ENCODE measurements around the gene TMEM223. TPM values are rescaled to one million over a fixed set of nuclear protein-coding genes. Genes with fewer than 3 reads are reported as not detected.
A peak's percentile ranks its signal among the peaks of the same experiment; 100 is the strongest.

Gene TMEM223
- total and polyA plus RNA-seq, 9 of the 15 experiments (the other 6 are each of a cell fraction or from before 2014, with no cell fraction given): 5.9 to 34.5 (median 19.6) TPM

GRCh38 chr11:62831520-62832335, 39.9 kb upstream of the TMEM223 start, which contains the start of gene STX5 (continued):
- TF ChIP-seq ZBTB34 (CRISPR knock-in tag; IDR thresholded peaks at IDR 0.05) (no peak), HNRNPL (IDR thresholded peaks at IDR 0.05; ENCODE audit: low read depth, low read length) (no peak), ZSCAN32 (CRISPR knock-in tag; IDR thresholded peaks at IDR 0.05) (no peak), ZNF57 (CRISPR knock-in tag; IDR thresholded peaks at IDR 0.05) (no peak), SP1 (CRISPR knock-in tag; IDR thresholded peaks at IDR 0.05) (peak; percentile 96), COPS2 (conservative IDR thresholded peaks at IDR 0.05) (no peak), ZNF512 (tag; IDR thresholded peaks at IDR 0.05) (no peak), SMARCB1 (IDR thresholded peaks at IDR 0.05; ENCODE audit: insufficient read length, low read depth) (no peak), ZBTB43 (CRISPR knock-in tag; IDR thresholded peaks at IDR 0.05) (0 out of 2 replicates have a peak, but pooled peaks have one; percentile 66), SLC30A9 (CRISPR knock-in tag; IDR thresholded peaks at IDR 0.05) (no peak), FOXA3 (CRISPR knock-in tag; conservative IDR thresholded peaks at IDR 0.05 in 1 of 2, IDR thresholded peaks at IDR 0.05 in 1 of 2) (peak in 1 of 2 experiments; percentile 68; a peak in 1 of 4 replicates), NFYB (IDR thresholded peaks at IDR 0.05; ENCODE audit: extremely low read depth, insufficient read length) (peak; percentile 95)
- TF ChIP-seq, protein P1, sequence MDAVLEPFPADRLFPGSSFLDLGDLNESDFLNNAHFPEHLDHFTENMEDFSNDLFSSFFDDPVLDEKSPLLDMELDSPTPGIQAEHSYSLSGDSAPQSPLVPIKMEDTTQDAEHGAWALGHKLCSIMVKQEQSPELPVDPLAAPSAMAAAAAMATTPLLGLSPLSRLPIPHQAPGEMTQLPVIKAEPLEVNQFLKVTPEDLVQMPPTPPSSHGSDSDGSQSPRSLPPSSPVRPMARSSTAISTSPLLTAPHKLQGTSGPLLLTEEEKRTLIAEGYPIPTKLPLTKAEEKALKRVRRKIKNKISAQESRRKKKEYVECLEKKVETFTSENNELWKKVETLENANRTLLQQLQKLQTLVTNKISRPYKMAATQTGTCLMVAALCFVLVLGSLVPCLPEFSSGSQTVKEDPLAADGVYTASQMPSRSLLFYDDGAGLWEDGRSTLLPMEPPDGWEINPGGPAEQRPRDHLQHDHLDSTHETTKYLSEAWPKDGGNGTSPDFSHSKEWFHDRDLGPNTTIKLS (IDR thresholded peaks at IDR 0.05; ENCODE audit: borderline replicate concordance, low read depth): peak; percentile 99

All from K562 (cell line).